ENCODE results near the gene NCAM1.

DNA sequence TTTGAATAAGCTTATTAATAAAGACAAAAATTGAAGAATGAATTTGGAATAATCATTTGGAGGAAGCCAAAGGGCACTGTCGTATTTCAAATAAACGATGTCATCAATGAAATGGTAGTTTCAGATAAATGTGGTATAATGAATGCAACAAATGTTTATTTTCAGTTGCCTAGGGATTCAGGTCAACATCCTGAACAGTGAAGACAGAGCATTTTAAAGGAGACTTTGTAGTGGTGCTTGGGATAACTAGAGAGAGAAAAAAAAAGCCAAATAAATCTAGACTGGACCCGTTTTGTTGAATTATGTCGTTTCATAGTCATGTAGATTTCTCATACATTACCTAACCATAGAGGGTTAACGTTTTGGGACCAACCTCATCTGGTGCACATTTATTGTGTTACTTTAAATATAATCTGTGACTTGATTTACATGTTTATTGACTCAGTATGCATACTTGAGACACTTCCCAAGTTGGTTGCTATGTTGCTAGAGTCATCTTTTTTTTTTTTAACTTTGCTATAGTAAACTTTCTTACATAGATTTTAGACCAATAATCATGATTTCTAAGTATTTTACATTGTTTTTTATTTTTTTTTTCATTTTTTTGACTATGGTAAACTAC is 111.1 kb downstream of the NCAM1 start:
- no peak for TF ChIP-seq USF2 (CRISPR knock-in tag; IDR thresholded peaks at IDR 0.05)
- TF ChIP-seq NR2C2 (CRISPR knock-in tag; IDR thresholded peaks at IDR 0.05): no peak
- TF ChIP-seq, protein P1, sequence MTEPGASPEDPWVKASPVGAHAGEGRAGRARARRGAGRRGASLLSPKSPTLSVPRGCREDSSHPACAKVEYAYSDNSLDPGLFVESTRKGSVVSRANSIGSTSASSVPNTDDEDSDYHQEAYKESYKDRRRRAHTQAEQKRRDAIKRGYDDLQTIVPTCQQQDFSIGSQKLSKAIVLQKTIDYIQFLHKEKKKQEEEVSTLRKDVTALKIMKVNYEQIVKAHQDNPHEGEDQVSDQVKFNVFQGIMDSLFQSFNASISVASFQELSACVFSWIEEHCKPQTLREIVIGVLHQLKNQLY (CRISPR knock-in tag; IDR thresholded peaks at IDR 0.05): no peak
- TF ChIP-seq, protein P2, sequence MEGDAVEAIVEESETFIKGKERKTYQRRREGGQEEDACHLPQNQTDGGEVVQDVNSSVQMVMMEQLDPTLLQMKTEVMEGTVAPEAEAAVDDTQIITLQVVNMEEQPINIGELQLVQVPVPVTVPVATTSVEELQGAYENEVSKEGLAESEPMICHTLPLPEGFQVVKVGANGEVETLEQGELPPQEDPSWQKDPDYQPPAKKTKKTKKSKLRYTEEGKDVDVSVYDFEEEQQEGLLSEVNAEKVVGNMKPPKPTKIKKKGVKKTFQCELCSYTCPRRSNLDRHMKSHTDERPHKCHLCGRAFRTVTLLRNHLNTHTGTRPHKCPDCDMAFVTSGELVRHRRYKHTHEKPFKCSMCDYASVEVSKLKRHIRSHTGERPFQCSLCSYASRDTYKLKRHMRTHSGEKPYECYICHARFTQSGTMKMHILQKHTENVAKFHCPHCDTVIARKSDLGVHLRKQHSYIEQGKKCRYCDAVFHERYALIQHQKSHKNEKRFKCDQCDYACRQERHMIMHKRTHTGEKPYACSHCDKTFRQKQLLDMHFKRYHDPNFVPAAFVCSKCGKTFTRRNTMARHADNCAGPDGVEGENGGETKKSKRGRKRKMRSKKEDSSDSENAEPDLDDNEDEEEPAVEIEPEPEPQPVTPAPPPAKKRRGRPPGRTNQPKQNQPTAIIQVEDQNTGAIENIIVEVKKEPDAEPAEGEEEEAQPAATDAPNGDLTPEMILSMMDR (IDR thresholded peaks at IDR 0.05): no peak
- no peak for TF ChIP-seq KAT7 (CRISPR knock-in tag; IDR thresholded peaks at IDR 0.05; ENCODE audit: borderline replicate concordance)
